ENCODE data around the gene SMAD6.

DNA sequence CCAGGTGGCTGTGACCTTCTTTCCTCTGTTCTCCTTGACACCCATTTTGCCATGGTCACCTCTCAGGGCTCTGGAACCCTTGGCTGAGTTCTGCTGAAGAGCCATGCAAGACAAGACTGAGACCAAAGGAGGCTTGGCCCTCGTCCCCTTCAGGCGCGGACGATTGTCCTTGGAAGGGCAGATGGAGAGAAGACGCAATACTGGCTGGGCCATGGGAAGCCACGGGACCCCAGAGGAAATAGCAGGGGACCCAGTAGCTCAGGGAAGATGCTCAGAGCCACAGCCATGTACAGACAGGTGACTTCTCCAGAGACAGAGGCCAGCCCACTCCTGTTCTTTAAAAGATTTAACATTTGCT is 125.6 kb downstream of the SMAD6 start:
- TF ChIP-seq, protein P1, sequence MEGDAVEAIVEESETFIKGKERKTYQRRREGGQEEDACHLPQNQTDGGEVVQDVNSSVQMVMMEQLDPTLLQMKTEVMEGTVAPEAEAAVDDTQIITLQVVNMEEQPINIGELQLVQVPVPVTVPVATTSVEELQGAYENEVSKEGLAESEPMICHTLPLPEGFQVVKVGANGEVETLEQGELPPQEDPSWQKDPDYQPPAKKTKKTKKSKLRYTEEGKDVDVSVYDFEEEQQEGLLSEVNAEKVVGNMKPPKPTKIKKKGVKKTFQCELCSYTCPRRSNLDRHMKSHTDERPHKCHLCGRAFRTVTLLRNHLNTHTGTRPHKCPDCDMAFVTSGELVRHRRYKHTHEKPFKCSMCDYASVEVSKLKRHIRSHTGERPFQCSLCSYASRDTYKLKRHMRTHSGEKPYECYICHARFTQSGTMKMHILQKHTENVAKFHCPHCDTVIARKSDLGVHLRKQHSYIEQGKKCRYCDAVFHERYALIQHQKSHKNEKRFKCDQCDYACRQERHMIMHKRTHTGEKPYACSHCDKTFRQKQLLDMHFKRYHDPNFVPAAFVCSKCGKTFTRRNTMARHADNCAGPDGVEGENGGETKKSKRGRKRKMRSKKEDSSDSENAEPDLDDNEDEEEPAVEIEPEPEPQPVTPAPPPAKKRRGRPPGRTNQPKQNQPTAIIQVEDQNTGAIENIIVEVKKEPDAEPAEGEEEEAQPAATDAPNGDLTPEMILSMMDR (IDR thresholded peaks at IDR 0.05; ENCODE audit: insufficient read depth, low read depth, low read length): no peak
- no peak for TF ChIP-seq EZH2 (IDR thresholded peaks at IDR 0.05; ENCODE audit: insufficient read depth, low read length)

Data from astrocyte (in vitro differentiated cells and primary cell).